ENCODE results near the gene SPDYC. TPM values are rescaled to one million over a fixed set of nuclear protein-coding genes. Genes with fewer than 3 reads are reported as not detected.

The SPDYC gene
- total and polyA plus RNA-seq, 9 of the 15 experiments (the other 6 are each of a cell fraction or from before 2014, with no cell fraction given) = 4.4 to 18.8 (median 9.2) TPM

DNA sequence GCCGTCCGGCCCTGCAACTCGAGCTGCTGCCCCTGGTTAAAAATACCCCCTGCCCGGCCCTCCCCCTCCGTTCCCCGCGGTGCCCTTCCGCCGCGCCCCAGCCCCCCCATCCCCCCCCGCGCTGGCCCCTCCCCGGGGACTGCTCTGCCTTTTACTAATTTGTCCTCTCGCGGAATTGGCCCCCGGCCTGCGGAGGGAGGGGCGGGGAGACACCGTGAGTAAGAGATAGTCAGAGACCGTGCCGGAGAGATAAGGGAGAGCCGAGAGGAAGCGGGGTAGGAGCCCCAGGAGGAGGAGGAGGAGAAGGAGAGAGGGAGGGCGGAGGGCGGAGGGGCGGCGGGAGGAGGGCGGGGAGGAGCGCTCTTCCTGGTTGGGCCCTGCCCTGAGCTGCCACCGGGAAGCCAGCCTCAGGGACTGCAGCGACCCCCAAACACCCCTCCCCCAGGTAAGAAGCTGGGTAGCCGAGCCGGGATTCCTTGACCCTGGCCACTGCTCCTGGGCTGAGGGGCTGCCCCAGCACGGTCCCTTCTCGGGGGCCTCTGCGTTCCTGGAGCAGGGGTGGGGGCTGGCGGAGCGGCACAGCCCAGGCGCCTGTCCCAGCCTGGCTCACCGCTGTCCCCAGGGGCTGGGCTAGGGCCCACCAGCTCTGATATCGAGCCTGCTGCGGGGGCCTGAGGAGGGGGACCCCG is 11.7 kb downstream of the SPDYC start, which contains the start of gene CAPN1 (continued):
- TF ChIP-seq, protein P1, sequence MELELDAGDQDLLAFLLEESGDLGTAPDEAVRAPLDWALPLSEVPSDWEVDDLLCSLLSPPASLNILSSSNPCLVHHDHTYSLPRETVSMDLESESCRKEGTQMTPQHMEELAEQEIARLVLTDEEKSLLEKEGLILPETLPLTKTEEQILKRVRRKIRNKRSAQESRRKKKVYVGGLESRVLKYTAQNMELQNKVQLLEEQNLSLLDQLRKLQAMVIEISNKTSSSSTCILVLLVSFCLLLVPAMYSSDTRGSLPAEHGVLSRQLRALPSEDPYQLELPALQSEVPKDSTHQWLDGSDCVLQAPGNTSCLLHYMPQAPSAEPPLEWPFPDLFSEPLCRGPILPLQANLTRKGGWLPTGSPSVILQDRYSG (tag; conservative IDR thresholded peaks at IDR 0.05; ENCODE audit: low read depth) = no peak
- no peak; the same call in 1 of the 2 replicates for TF ChIP-seq HNRNPL (IDR thresholded peaks at IDR 0.05; ENCODE audit: low read depth, low read length)
- no peak for TF ChIP-seq ZNF324 (CRISPR knock-in tag; IDR thresholded peaks at IDR 0.05)
- no peak for TF ChIP-seq TCF7L2 (IDR thresholded peaks at IDR 0.05; ENCODE audit: low read depth, low read length)
- TF ChIP-seq, protein P2, sequence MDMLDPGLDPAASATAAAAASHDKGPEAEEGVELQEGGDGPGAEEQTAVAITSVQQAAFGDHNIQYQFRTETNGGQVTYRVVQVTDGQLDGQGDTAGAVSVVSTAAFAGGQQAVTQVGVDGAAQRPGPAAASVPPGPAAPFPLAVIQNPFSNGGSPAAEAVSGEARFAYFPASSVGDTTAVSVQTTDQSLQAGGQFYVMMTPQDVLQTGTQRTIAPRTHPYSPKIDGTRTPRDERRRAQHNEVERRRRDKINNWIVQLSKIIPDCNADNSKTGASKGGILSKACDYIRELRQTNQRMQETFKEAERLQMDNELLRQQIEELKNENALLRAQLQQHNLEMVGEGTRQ (CRISPR knock-in tag; IDR thresholded peaks at IDR 0.05) = no peak
- peak; percentile 86 for TF ChIP-seq ZBTB7A (IDR thresholded peaks at IDR 0.05; ENCODE audit: borderline replicate concordance, control insufficient read depth, low read depth, low read length)
- no peak for TF ChIP-seq ETS2 (tag; IDR thresholded peaks at IDR 0.05; ENCODE audit: borderline replicate concordance, poor library complexity, severe bottlenecking)
- TF ChIP-seq, protein P3, sequence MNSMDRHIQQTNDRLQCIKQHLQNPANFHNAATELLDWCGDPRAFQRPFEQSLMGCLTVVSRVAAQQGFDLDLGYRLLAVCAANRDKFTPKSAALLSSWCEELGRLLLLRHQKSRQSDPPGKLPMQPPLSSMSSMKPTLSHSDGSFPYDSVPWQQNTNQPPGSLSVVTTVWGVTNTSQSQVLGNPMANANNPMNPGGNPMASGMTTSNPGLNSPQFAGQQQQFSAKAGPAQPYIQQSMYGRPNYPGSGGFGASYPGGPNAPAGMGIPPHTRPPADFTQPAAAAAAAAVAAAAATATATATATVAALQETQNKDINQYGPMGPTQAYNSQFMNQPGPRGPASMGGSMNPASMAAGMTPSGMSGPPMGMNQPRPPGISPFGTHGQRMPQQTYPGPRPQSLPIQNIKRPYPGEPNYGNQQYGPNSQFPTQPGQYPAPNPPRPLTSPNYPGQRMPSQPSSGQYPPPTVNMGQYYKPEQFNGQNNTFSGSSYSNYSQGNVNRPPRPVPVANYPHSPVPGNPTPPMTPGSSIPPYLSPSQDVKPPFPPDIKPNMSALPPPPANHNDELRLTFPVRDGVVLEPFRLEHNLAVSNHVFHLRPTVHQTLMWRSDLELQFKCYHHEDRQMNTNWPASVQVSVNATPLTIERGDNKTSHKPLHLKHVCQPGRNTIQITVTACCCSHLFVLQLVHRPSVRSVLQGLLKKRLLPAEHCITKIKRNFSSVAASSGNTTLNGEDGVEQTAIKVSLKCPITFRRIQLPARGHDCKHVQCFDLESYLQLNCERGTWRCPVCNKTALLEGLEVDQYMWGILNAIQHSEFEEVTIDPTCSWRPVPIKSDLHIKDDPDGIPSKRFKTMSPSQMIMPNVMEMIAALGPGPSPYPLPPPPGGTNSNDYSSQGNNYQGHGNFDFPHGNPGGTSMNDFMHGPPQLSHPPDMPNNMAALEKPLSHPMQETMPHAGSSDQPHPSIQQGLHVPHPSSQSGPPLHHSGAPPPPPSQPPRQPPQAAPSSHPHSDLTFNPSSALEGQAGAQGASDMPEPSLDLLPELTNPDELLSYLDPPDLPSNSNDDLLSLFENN (IDR thresholded peaks at IDR 0.05; ENCODE audit: low read depth in 2 of 2, low read length in 2 of 2) = no peak
- no peak for TF ChIP-seq ZNF717 (CRISPR knock-in tag; IDR thresholded peaks at IDR 0.05)
- no peak for TF ChIP-seq KDM5B (IDR thresholded peaks at IDR 0.05; ENCODE audit: insufficient replicate concordance, low read depth, low read length)
- TF ChIP-seq EP300 (IDR thresholded peaks at IDR 0.05; ENCODE audit: low read length) = peak; percentile 51; the same call in 1 of the 2 replicates
- no peak for TF ChIP-seq ZBED1 (IDR thresholded peaks at IDR 0.05)
- TF ChIP-seq ARHGAP35 (IDR thresholded peaks at IDR 0.05; ENCODE audit: partially characterized antibody) = no peak
- no peak for TF ChIP-seq ZC3H11A (IDR thresholded peaks at IDR 0.05; ENCODE audit: low read depth, low read length)
- TF ChIP-seq MIER1 (IDR thresholded peaks at IDR 0.05; ENCODE audit: low read depth) = no peak
- no peak for TF ChIP-seq GTF2F1 (IDR thresholded peaks at IDR 0.05; ENCODE audit: low read depth, low read length)
- no peak for TF ChIP-seq SMAD1 (IDR thresholded peaks at IDR 0.05; ENCODE audit: low read depth, low read length, partially characterized antibody)
- TF ChIP-seq IFI16 (CRISPR knock-in tag; IDR thresholded peaks at IDR 0.05) = no peak
- TF ChIP-seq TCF3 (CRISPR knock-in tag; IDR thresholded peaks at IDR 0.05) = no peak; the same call in 1 of the 2 replicates
- TF ChIP-seq ZSCAN32 (CRISPR knock-in tag; IDR thresholded peaks at IDR 0.05) = no peak
- TF ChIP-seq, protein P4, sequence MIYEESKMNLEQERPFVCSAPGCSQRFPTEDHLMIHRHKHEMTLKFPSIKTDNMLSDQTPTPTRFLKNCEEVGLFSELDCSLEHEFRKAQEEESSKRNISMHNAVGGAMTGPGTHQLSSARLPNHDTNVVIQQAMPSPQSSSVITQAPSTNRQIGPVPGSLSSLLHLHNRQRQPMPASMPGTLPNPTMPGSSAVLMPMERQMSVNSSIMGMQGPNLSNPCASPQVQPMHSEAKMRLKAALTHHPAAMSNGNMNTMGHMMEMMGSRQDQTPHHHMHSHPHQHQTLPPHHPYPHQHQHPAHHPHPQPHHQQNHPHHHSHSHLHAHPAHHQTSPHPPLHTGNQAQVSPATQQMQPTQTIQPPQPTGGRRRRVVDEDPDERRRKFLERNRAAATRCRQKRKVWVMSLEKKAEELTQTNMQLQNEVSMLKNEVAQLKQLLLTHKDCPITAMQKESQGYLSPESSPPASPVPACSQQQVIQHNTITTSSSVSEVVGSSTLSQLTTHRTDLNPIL (CRISPR knock-in tag; IDR thresholded peaks at IDR 0.05) = no peak
- no peak for TF ChIP-seq NFYB (IDR thresholded peaks at IDR 0.05; ENCODE audit: extremely low read depth, insufficient read length)
- TF ChIP-seq PRMT5 (CRISPR knock-in tag; IDR thresholded peaks at IDR 0.05) = no peak
